Uterus (tissue), 2 donors: Measurements from ENCODE around the gene CNTLN.

Source experiments
- POLR2A ChIP-seq, 2 donors: fragments of 450-650 bp; IDR thresholded peaks; one replicate each; pipeline ENCODE4 v1.6.1; 2016; ENCODE audit warnings: antibody characterized with exemption in 2 of 2, mild to moderate bottlenecking in 1 of 2, moderate library complexity in 1 of 2
- TF ChIP-seq, protein P1 (sequence below), 4 experiments: fragments of 200-600 bp in 2 of 4; fragments of 450-650 bp in 2 of 4; sonication (generic) in 2 of 4; IDR thresholded peaks; one replicate each; pipeline ENCODE4 v1.5.1; 2016 to 2019; ENCODE audit warnings: antibody characterized with exemption in 4 of 4, mild to moderate bottlenecking in 2 of 4, moderate library complexity in 1 of 4

DNA sequence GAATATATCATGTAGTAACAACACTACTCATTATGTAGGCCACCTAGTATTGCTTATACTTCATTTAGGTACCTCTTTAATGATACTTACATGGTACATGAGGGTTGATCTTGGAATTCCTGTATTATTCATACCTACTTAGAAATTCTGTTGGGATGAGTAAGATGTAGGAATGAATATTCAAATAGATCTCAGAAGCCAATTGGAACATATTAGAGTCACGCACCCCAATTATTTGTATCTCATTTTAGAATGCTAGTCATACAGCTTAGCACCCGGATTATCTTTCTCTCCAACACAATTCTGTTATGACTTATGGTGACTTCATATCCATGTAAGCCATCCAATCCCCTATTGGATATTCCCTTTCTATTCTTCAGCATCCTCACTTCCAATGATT lies 337.3 kb downstream of the CNTLN start:
- TF ChIP-seq, protein P1, sequence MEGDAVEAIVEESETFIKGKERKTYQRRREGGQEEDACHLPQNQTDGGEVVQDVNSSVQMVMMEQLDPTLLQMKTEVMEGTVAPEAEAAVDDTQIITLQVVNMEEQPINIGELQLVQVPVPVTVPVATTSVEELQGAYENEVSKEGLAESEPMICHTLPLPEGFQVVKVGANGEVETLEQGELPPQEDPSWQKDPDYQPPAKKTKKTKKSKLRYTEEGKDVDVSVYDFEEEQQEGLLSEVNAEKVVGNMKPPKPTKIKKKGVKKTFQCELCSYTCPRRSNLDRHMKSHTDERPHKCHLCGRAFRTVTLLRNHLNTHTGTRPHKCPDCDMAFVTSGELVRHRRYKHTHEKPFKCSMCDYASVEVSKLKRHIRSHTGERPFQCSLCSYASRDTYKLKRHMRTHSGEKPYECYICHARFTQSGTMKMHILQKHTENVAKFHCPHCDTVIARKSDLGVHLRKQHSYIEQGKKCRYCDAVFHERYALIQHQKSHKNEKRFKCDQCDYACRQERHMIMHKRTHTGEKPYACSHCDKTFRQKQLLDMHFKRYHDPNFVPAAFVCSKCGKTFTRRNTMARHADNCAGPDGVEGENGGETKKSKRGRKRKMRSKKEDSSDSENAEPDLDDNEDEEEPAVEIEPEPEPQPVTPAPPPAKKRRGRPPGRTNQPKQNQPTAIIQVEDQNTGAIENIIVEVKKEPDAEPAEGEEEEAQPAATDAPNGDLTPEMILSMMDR (IDR thresholded peaks at IDR 0.05): no peak
- no peak for TF ChIP-seq POLR2A (IDR thresholded peaks at IDR 0.05)
